ENCODE data around the gene POU6F2. TPM values are rescaled to one million over a fixed set of nuclear protein-coding genes. Genes with fewer than 3 reads are reported as not detected.

POU6F2 gene
- total and polyA plus RNA-seq, 4 experiments from 2014 or later = not detected

GRCh38 chr7:38953227-38953626 is 24.5 kb upstream of the POU6F2 start:
- no peaks in the 10 kb centered on the region for H3K9me3 ChIP-seq (ENCODE audit: control insufficient read depth in 1 of 2, low read length in 2 of 2)
- ChIA-PET POLR2A (ENCODE audit: partially characterized antibody) (no interaction called here), CTCF (ENCODE audit: partially characterized antibody) (no interaction called here)
- H3K27me3 Mint-ChIP-seq = peaks cover 5 to 17% of the 10 kb centered on the region in 2 donors
- no peaks in the 10 kb centered on the region for H3K4me1 Mint-ChIP-seq
- no peak overlapping the region for H3K27ac ChIP-seq (ENCODE audit: low read depth, low read length)
- intact Hi-C loops (cut with micrococcal nuclease) = no loop called here
- H3K36me3 Mint-ChIP-seq = no peaks in the 10 kb centered on the region
- H3K9me3 Mint-ChIP-seq = no peaks in the 10 kb centered on the region
- no peak overlapping the region for H3K4me3 Mint-ChIP-seq
- DNase-seq = no peak
- H3K36me3 ChIP-seq (ENCODE audit: insufficient read depth, low read length) = no peaks in the 10 kb centered on the region
- H3K4me1 ChIP-seq (ENCODE audit: insufficient read depth, low read length) = no peaks in the 10 kb centered on the region
- no peak overlapping the region for H3K27ac Mint-ChIP-seq
- H3K4me3 ChIP-seq (ENCODE audit: low read length in 2 of 2) = no peak overlapping the region
- no peaks in the 10 kb centered on the region for H3K27me3 ChIP-seq (ENCODE audit: insufficient read depth, low read length)

- ChIA-PET CTCF (ENCODE audit: partially characterized antibody) (no interaction called here), POLR2A (ENCODE audit: partially characterized antibody) (no interaction called here)
- H3K27ac ChIP-seq (ENCODE audit: low read depth, low read length) = no peak overlapping the region
- H3K36me3 ChIP-seq (ENCODE audit: insufficient read depth, low read length) = no peaks in the 10 kb centered on the region
- no peak overlapping the region for H3K27ac Mint-ChIP-seq
- H3K27me3 ChIP-seq (ENCODE audit: insufficient read depth, low read length) = no peaks in the 10 kb centered on the region
- no peak overlapping the region for H3K4me3 Mint-ChIP-seq
- H3K4me3 ChIP-seq (ENCODE audit: low read length in 2 of 2) = no peak overlapping the region
- H3K36me3 Mint-ChIP-seq = no peaks in the 10 kb centered on the region
- DNase-seq = no peak
- peaks cover 4 to 17% of the 10 kb centered on the region in 2 donors for H3K27me3 Mint-ChIP-seq
- no peaks in the 10 kb centered on the region for H3K9me3 ChIP-seq (ENCODE audit: control insufficient read depth in 1 of 2, low read length in 2 of 2)
- H3K4me1 ChIP-seq (ENCODE audit: insufficient read depth, low read length) = no peaks in the 10 kb centered on the region
- intact Hi-C loops (cut with micrococcal nuclease) = no loop called here
- no peaks in the 10 kb centered on the region for H3K4me1 Mint-ChIP-seq
- H3K9me3 Mint-ChIP-seq = no peaks in the 10 kb centered on the region
These were observed 23.7 kb upstream of the POU6F2 start for GRCh38 chr7:38953971-38954370.

- no peak for DNase-seq
- no peaks in the 10 kb centered on the region for H3K27me3 ChIP-seq (ENCODE audit: insufficient read depth, low read length)
- Mint-ChIP-seq H3K27ac (no peak overlapping the region), H3K4me3 (no peak overlapping the region), H3K27me3 (peaks cover 4 to 20% of the 10 kb centered on the region in 2 donors), H3K9me3 (no peaks in the 10 kb centered on the region), H3K36me3 (no peaks in the 10 kb centered on the region), H3K4me1 (no peaks in the 10 kb centered on the region)
- H3K4me1 ChIP-seq (ENCODE audit: insufficient read depth, low read length) = no peaks in the 10 kb centered on the region
- H3K36me3 ChIP-seq (ENCODE audit: insufficient read depth, low read length) = no peaks in the 10 kb centered on the region
- ChIA-PET POLR2A (ENCODE audit: partially characterized antibody) (no interaction called here), CTCF (ENCODE audit: partially characterized antibody) (no interaction called here)
- intact Hi-C loops (cut with micrococcal nuclease) = no loop called here
- H3K4me3 ChIP-seq (ENCODE audit: low read length in 2 of 2) = no peak overlapping the region
- H3K27ac ChIP-seq (ENCODE audit: low read depth, low read length) = no peak overlapping the region
- no peaks in the 10 kb centered on the region for H3K9me3 ChIP-seq (ENCODE audit: control insufficient read depth in 1 of 2, low read length in 2 of 2)
These were observed 21.8 kb upstream of the POU6F2 start for GRCh38 chr7:38955892-38956291.

- H3K4me3 Mint-ChIP-seq = no peak overlapping the region
- intact Hi-C loops (cut with micrococcal nuclease) = no loop called here
These were observed 15.7 kb upstream of the POU6F2 start for GRCh38 chr7:38962028-38962427.

GRCh38 chr7:38964921-38965320 is 12.8 kb upstream of the POU6F2 start:
- Mint-ChIP-seq H3K4me1 (no peaks in the 10 kb centered on the region), H3K27ac (no peak overlapping the region), H3K36me3 (no peaks in the 10 kb centered on the region), H3K9me3 (peaks cover 0 to 11% (median 7%) of the 10 kb centered on the region in 8 donors), H3K4me3 (no peak overlapping the region), H3K27me3 (peaks cover 2 to 4% of the 10 kb centered on the region in 2 donors)
- H3K4me3 ChIP-seq (ENCODE audit: low read length in 2 of 2) = no peak overlapping the region
- H3K27me3 ChIP-seq (ENCODE audit: insufficient read depth, low read length) = no peaks in the 10 kb centered on the region
- H3K36me3 ChIP-seq (ENCODE audit: insufficient read depth, low read length) = no peaks in the 10 kb centered on the region
- H3K9me3 ChIP-seq (ENCODE audit: control insufficient read depth in 1 of 2, low read length in 2 of 2) = no peaks in the 10 kb centered on the region
- intact Hi-C loops (cut with micrococcal nuclease) = no loop called here
- CTCF ChIA-PET (ENCODE audit: partially characterized antibody) = no interaction called here
- POLR2A ChIA-PET (ENCODE audit: partially characterized antibody) = no interaction called here
- no peaks in the 10 kb centered on the region for H3K4me1 ChIP-seq (ENCODE audit: insufficient read depth, low read length)
- DNase-seq = no peak
- H3K27ac ChIP-seq (ENCODE audit: low read depth, low read length) = no peak overlapping the region

More at GRCh38 chr7:38962028-38962427, 15.7 kb upstream of the POU6F2 start:
- H3K27me3 ChIP-seq (ENCODE audit: insufficient read depth, low read length) = no peaks in the 10 kb centered on the region
- no peaks in the 10 kb centered on the region for H3K36me3 ChIP-seq (ENCODE audit: insufficient read depth, low read length)
- H3K4me1 ChIP-seq (ENCODE audit: insufficient read depth, low read length) = no peaks in the 10 kb centered on the region
- no peak overlapping the region for H3K4me3 ChIP-seq (ENCODE audit: low read length in 2 of 2)
- H3K9me3 ChIP-seq (ENCODE audit: control insufficient read depth in 1 of 2, low read length in 2 of 2) = no peaks in the 10 kb centered on the region
- H3K27ac ChIP-seq (ENCODE audit: low read depth, low read length) = no peak overlapping the region
- Mint-ChIP-seq H3K27ac (no peak overlapping the region), H3K36me3 (no peaks in the 10 kb centered on the region), H3K4me1 (no peaks in the 10 kb centered on the region), H3K9me3 (peaks cover 0 to 11% (median 7%) of the 10 kb centered on the region in 8 donors), H3K27me3 (peaks cover 2 to 4% of the 10 kb centered on the region in 2 donors)
- CTCF ChIA-PET (ENCODE audit: partially characterized antibody) = no interaction called here
- POLR2A ChIA-PET (ENCODE audit: partially characterized antibody) = no interaction called here
- DNase-seq = no peak

GRCh38 chr7:38973760-38974159 is 3.9 kb upstream of the POU6F2 start:
- Histone ChIP-seq H3K36me3 (ENCODE audit: insufficient read depth, low read length) (no peaks in the 10 kb centered on the region), H3K4me3 (ENCODE audit: low read length in 2 of 2) (no peak overlapping the region), H3K27me3 (ENCODE audit: insufficient read depth, low read length) (peaks cover 4% of the 10 kb centered on the region), H3K27ac (ENCODE audit: low read depth, low read length) (no peak overlapping the region), H3K9me3 (ENCODE audit: control insufficient read depth in 1 of 2, low read length in 2 of 2) (no peaks in the 10 kb centered on the region), H3K4me1 (ENCODE audit: insufficient read depth, low read length) (no peaks in the 10 kb centered on the region)
- Mint-ChIP-seq H3K9me3 (peaks cover 0 to 6% (median under 1%) of the 10 kb centered on the region in 8 donors), H3K27ac (no peak overlapping the region), H3K4me1 (no peaks in the 10 kb centered on the region), H3K36me3 (no peaks in the 10 kb centered on the region), H3K4me3 (no peak overlapping the region), H3K27me3 (peaks cover 19 to 22% of the 10 kb centered on the region in 2 donors)
- ChIA-PET CTCF (ENCODE audit: partially characterized antibody) (no interaction called here), POLR2A (ENCODE audit: partially characterized antibody) (no interaction called here)
- no peak for DNase-seq
- intact Hi-C loops (cut with micrococcal nuclease) = no loop called here

DNA sequence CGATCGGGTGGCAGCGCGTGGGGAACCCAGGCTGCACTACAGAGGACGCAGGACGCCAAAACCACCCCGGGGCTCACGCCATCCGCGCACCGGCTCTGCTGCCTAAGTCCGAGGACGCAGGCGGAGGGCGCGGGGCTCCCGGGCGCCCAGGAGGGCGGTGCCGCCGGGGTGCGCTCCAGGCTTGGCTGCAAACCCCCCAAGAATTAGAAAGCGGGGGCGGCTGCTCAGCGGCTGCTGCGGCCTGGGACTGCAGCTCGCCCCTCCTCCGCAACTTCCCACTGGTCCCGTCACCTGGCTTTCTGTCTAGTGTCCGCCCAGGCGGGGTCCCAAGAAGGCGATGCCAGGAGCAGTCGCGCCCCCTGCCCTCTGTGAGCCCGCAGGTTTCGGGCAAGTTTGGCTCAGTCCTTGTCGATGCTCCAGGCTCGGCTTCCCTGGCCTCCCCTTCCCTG is 1.7 kb upstream of the POU6F2 start:
- CTCF ChIA-PET (ENCODE audit: partially characterized antibody) = no interaction called here
- DNase-seq = no peak
- no peaks in the 10 kb centered on the region for H3K4me1 Mint-ChIP-seq
- no peaks in the 10 kb centered on the region for H3K36me3 ChIP-seq (ENCODE audit: insufficient read depth, low read length)
- H3K27ac Mint-ChIP-seq = no peak overlapping the region
- intact Hi-C loops (cut with micrococcal nuclease) = no loop called here
- peaks cover 5% of the 10 kb centered on the region for H3K27me3 ChIP-seq (ENCODE audit: insufficient read depth, low read length)
- H3K4me3 Mint-ChIP-seq = no peak overlapping the region
- peaks cover 20 to 26% of the 10 kb centered on the region in 2 donors for H3K27me3 Mint-ChIP-seq
- H3K36me3 Mint-ChIP-seq = no peaks in the 10 kb centered on the region
- H3K27ac ChIP-seq (ENCODE audit: low read depth, low read length) = no peak overlapping the region
- H3K4me1 ChIP-seq (ENCODE audit: insufficient read depth, low read length) = no peaks in the 10 kb centered on the region
- H3K4me3 ChIP-seq (ENCODE audit: low read length in 2 of 2) = no peak overlapping the region
- no peaks in the 10 kb centered on the region for H3K9me3 ChIP-seq (ENCODE audit: control insufficient read depth in 1 of 2, low read length in 2 of 2)
- H3K9me3 Mint-ChIP-seq = peaks cover 0 to 6% (median 0%) of the 10 kb centered on the region in 8 donors
- POLR2A ChIA-PET (ENCODE audit: partially characterized antibody) = no interaction called here

DNA sequence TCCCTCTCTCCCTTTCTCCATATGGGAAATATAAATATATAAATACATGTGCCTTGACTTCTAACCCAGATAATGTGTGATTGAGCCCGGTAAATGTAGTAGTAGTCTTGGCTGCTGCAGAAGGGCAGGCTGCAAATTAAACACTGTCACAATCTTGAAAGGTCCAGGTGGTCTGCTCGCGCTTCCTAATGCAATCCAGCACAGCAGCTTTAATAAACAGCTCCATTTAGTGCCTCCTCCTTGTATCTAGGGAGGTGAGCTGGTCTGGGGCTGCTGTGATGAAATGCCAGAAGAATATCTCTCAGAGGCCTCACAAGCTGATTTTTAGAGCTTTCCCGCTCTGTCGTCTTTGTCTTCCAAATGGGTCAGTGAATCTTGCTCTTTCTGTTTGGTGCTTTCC is 782 bp downstream of the POU6F2 start:
- H3K27ac ChIP-seq (ENCODE audit: low read depth, low read length) = no peak overlapping the region
- CTCF ChIA-PET (ENCODE audit: partially characterized antibody) = no interaction called here
- Mint-ChIP-seq H3K4me3 (no peak overlapping the region), H3K27ac (no peak overlapping the region), H3K27me3 (peaks cover 21 to 28% of the 10 kb centered on the region in 2 donors), H3K36me3 (no peaks in the 10 kb centered on the region), H3K9me3 (peaks cover 0 to 5% (median 0%) of the 10 kb centered on the region in 8 donors), H3K4me1 (no peaks in the 10 kb centered on the region)
- intact Hi-C loops (cut with micrococcal nuclease) = no loop called here
- no peaks in the 10 kb centered on the region for H3K9me3 ChIP-seq (ENCODE audit: control insufficient read depth in 1 of 2, low read length in 2 of 2)
- POLR2A ChIA-PET (ENCODE audit: partially characterized antibody) = no interaction called here
- DNase-seq = no peak
- peaks cover 5% of the 10 kb centered on the region for H3K27me3 ChIP-seq (ENCODE audit: insufficient read depth, low read length)
- H3K4me3 ChIP-seq (ENCODE audit: low read length in 2 of 2) = no peak overlapping the region
- no peaks in the 10 kb centered on the region for H3K4me1 ChIP-seq (ENCODE audit: insufficient read depth, low read length)
- H3K36me3 ChIP-seq (ENCODE audit: insufficient read depth, low read length) = no peaks in the 10 kb centered on the region

All from CD4-positive, alpha-beta memory T cell (primary cell).